NCI-H1694 treated with DMSO at 0.1 percent for 48 hours (cell line): ENCODE results near the gene SUMF1.

ENCODE experiments used
- DNase-seq: peaks from one replicate; lab custom pipeline; 2025; lab: John Stamatoyannopoulos, UW

The SUMF1 gene

GRCh38 chr3:4497843-4498324, 30.8 kb upstream of the SUMF1 start:
- DNase-seq, result no peak

GRCh38 chr3:4497005-4497692, 30.1 kb upstream of the SUMF1 start:
- DNase-seq, result no peak

DNA sequence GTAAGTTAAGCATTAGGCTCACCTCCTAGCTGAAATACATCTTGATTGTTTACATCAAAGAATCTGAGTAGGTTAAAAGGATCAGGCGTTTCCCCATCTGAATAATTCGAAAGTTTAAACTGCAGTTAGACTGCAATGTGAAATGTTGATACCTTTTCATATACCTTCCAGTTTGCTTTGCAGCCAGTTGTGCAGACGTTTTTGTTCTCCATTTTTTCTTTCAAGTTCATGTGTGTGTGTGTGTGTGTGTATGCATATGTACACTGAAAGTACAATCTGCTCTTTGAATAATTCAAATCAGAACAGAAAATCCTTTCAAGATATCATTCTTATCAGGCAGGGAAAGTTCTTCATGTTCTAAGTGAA, 29.0 kb upstream of the SUMF1 start:
- no peak for DNase-seq

GRCh38 chr3:4495294-4496086, 28.4 kb upstream of the SUMF1 start:
- no peak for DNase-seq

- DNase-seq, result no peak
Observed at GRCh38 chr3:4494895-4495264, 27.8 kb upstream of the SUMF1 start.

- DNase-seq, result no peak
Observed at GRCh38 chr3:4493941-4494894, 27.1 kb upstream of the SUMF1 start.

- DNase-seq, result peak; percentile 80
Observed at GRCh38 chr3:4493014-4493940, 26.2 kb upstream of the SUMF1 start, which contains the start of gene ITPR1. Gene ITPR1, plus strand, starts transcription at chr3:4493348. Its CDS starts 23,144 bp downstream, at chr3:4516492.

DNA sequence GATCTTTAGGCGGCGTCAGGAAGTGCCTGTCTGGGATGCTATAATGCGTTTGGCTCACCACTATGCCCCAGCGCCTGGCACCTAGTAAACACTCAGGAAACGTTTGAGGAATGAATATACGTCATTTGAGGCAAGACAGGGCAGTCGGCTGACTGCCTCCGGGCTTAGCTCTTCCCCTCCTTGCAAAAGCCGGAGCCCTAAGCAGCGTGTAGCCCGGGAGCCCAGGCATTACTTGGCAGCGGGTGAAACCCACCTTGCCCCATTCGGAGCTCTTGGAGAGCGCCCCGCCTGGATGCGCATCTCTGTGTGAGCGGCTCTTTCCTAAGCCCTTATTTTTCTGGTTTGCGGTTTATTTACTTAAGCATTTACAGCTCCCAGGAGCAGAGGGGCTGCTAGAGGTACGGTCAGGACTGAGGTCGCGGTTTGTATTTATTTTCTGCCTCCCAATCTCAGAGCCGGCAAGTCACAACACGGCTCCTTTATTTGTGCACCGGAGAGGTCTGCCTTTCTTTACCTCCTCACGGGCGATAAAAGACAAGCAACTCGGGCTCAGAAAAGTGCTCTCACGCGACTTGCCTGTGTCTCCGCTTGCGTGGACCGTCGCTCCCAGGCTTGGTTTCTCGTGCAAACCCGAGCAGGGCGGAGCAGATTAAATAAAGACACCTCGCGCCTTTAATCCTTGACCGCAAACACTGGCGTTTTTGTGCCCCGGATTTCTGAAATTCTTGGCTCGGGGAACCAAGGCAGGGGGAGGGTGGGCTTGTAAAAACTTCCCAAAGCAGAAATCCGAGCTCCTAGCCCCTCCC, 25.3 kb upstream of the SUMF1 start:
- DNase-seq, result no peak

DNA sequence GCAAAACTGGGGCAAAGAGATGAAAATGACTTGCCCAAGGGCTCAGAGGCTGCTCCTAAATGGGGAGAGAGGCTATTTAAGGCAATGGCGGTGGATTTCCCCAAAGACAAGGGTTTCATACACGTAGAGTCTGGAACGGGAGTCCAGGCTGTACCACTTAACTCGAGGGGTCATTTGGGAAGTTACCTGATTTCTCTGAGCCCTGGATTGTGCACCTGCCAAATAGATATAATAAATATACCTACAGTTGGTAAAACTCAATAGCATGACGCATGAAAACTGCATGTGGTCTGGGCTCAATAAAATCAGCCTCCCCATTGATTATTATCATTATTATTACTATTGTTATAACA, 24.8 kb upstream of the SUMF1 start:
- DNase-seq, result no peak

DNA sequence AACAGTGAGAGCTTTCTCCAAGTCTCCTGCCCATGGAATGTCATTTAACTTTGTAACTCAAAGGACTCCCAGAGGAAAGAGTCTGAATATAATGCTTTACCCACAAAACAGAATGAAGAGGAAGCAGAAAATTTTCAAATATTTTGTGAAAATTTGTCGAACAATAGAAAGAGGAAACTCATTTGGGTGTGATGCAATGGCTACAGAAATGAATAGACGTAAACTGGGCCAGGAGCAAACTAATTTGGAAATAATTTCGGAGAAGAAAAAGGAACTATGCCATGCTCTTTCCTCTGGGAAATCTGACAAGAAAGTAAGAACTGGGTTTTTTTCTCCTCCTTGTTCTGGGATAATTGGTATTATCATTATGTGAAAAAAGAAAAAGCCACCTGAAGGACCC, 11.2 kb upstream of the SUMF1 start:
- DNase-seq, result no peak

GRCh38 chr3:4476496-4476895, 9.4 kb upstream of the SUMF1 start:
- DNase-seq, result no peak

DNA sequence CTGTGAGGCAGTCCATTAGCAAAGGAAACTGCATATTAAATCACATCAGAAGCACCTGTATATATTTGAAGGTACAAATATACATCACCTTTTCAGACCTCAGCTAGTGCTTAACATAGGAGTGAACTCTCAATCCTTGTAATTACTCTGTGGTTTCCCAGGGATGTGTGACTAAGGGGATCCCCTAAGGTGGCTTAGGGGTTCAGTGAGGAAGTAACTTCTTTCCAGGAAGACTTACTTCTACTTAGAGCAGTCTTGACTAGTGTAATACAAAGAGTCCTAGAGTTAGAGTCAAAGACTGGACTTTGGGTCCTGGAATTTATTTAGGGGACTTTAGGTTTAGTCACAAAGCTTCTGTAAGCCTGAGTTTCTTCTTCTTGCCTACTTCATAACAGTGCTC, 8.7 kb upstream of the SUMF1 start:
- DNase-seq, result no peak

DNA sequence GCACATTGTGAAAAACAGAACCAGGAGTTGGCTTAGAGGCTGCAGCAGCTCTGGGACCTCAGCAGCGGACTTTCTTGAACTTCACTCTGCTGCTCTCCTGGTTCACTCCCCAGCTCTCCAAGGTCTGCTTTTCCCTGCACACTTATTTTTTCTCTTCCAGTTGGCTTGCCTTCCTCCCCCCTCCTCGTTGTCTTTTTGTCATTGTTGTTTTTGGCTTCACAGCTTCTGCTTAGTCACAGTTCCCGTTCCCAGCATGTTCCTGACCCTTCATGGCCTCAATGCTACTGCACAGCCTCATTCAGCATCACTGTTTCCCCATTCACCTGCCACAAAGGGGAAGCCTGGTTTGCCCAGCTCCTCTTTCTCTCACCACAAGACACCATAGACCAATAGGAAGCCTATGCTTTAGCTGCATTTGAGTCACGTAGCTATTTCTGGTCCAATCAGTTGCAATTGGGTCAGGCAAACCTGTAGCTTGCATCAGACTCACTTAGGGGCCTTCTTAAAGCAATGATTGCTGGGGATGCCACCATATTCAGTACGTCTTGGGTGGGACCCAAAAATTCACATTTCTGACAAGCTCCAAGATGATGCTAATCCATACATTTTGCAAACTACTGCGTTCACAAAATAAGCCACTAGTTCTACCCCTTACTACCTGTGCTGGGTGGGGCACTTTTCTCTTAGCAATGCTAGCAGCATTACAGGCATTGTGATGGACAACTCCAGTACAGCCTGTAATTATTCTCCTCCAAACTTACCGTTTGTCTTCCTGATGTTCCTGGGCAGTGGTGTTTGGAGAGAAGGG, 7.8 kb upstream of the SUMF1 start:
- no peak for DNase-seq

DNA sequence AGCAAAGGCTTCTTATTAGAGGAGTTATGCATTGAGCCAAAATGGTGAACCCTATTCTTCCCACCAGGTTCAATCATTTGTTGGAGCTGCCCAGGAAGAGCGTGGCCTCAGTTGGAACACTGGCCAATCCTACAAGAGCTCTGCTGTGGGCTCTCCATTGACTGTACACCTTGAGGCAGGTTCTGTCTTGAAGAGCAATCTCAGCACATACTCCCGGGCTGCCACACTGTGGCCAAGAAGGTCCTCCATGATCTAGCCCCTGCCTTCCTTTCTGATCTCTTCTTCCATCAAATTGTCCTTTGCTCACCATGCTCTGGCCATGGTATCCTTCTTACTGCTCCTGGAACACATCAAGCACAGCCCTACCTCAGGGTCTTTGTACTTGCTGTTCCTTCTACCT, 5.7 kb upstream of the SUMF1 start:
- DNase-seq, result no peak

- no peak for DNase-seq
Observed at GRCh38 chr3:4472312-4472711, 5.2 kb upstream of the SUMF1 start.

DNA sequence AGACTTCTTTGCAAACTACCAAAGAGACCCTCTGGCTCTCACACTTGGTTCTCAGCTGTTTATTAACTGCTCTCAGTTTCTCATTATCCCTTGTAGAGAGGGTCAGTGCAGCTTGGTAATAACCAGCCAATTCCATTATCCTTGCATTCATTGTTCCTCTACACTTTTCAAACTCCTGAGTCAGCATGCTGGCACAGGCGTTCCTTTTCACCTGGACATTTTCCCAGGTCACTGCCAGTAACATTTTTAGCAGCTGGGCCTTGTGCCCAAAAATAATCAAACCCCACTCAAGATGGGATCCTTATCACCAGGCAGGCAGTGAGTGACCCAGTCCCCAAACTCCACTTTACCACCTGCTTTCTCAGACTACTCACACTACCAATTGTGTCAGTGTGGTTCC, 4.8 kb upstream of the SUMF1 start:
- no peak for DNase-seq

DNA sequence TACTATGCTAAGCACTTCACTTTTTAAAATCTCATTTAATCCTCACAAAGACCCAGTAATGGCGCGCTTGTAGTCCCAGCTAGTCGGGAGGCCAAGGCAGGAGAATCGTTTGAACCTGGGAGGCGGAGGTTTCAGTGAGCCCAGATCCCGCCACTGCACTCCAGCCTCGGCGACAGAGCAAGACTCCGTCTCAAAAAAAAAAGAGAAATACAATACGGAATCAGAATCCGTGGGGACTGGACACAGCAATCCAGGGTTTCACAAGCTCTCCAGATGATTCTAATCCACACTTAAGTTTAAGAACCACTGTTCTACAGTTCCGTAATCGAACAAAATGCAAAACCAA, 426 bp upstream of the SUMF1 start:
- DNase-seq, result no peak

DNA sequence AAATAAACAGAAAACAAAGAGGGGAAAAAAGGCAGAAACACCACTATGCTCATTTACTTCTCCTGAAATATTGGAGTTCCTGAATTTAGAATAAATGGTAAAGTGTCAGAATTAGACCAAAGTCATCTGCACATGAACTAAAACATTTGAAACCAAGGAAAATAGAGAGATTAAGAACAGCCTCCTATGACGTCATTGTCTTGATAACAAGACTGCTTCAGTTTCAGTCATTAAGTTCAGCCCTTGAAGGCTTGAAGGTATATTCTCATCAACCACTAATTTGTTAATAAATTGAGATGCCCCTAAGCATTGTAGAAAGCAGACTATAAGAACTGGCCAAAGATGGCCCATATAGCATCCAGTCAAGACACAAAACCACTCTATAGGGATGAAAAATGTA, 2.5 kb downstream of the SUMF1 start:
- DNase-seq, result no peak

DNA sequence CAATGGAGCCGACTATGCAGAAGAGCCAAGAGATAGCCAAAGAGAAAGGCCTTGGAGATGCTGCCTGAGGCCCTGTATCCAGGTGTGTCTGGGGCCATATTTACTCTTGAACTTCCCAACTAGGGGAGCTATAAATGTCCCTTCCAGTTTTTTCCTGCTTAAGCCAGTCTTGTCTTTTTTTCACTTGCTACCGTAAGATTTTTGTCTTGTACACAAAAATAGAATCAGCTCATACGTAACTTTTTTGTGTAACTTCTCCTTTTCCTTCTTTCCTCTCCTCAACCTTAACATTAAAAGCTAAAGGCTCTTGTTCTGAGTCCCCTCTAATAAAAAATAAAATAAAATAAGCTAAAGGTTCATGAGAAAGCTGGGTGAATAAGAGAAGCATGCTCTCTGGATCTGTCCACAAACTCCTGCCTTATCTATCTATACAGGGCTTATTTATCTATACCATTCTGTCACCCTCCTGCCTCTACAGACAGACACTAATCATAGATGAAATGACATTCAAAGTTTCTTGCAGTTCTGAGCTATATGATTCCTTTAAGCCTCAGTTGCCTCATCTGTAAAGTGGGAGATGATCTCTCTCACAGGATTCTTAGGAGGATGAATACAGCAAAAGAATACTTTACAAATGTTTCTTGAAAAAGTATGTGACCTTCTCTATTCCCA, 4.6 kb downstream of the SUMF1 start:
- DNase-seq, result no peak
